ENCODE data around the gene PRICKLE4.

PRICKLE4 gene

GRCh38 chr6:41746107-41746506 is 34.5 kb upstream of the PRICKLE4 start:
- no peak overlapping the region for H2AFZ ChIP-seq
- H3K79me2 ChIP-seq = no peaks in the 10 kb centered on the region
- H3K9me3 ChIP-seq (ENCODE audit: control insufficient read depth, low read length) = no peaks in the 10 kb centered on the region
- H3K27me3 ChIP-seq (ENCODE audit: control insufficient read depth, insufficient read depth, low read length) = no peaks in the 10 kb centered on the region
- H3K4me3 ChIP-seq (ENCODE audit: low read depth, low read length) = no peak overlapping the region
- H3K9ac ChIP-seq = no peak overlapping the region
- no peak for TF ChIP-seq CTCF (IDR thresholded peaks at IDR 0.05)
- no peak overlapping the region for H3K4me2 ChIP-seq (ENCODE audit: low read length)
- H3K4me1 ChIP-seq = peaks cover 5% of the 10 kb centered on the region
- no peak overlapping the region for H3K27ac ChIP-seq
- H3K36me3 ChIP-seq (ENCODE audit: control insufficient read depth, insufficient read depth, low read length) = no peaks in the 10 kb centered on the region

GRCh38 chr6:41747256-41748101 is 33.1 kb upstream of the PRICKLE4 start, which contains the start of gene PGC:
TSS of gene PGC (minus strand) at chr6:41747397. CDS start at chr6:41747334, 63 bp downstream.
- no peak within 1 kb of the TSS for H3K4me3 ChIP-seq (ENCODE audit: low read depth, low read length)
- no peaks in the 10 kb centered on the region for H3K79me2 ChIP-seq
- H3K4me2 ChIP-seq (ENCODE audit: low read length) = no peak within 1 kb of the TSS
- H3K36me3 ChIP-seq (ENCODE audit: control insufficient read depth, insufficient read depth, low read length) = no peaks in the 10 kb centered on the region
- peaks cover 5% of the 10 kb centered on the region for H3K4me1 ChIP-seq
- no peaks in the 10 kb centered on the region for H3K27me3 ChIP-seq (ENCODE audit: control insufficient read depth, insufficient read depth, low read length)
- H2AFZ ChIP-seq = no peak within 1 kb of the TSS
- H3K27ac ChIP-seq = no peak within 1 kb of the TSS
- H3K9ac ChIP-seq = no peak within 1 kb of the TSS
- H3K9me3 ChIP-seq (ENCODE audit: control insufficient read depth, low read length) = no peaks in the 10 kb centered on the region
- TF ChIP-seq CTCF (IDR thresholded peaks at IDR 0.05) = no peak

- Histone ChIP-seq H3K9ac (no peak overlapping the region), H3K27me3 (ENCODE audit: control insufficient read depth, insufficient read depth, low read length) (no peaks in the 10 kb centered on the region), H3K79me2 (no peaks in the 10 kb centered on the region), H3K36me3 (ENCODE audit: control insufficient read depth, insufficient read depth, low read length) (no peaks in the 10 kb centered on the region), H3K9me3 (ENCODE audit: control insufficient read depth, low read length) (no peaks in the 10 kb centered on the region), H2AFZ (no peak overlapping the region), H3K4me3 (ENCODE audit: low read depth, low read length) (no peak overlapping the region), H3K27ac (no peak overlapping the region), H3K4me2 (ENCODE audit: low read length) (no peak overlapping the region), H3K4me1 (peaks cover 5% of the 10 kb centered on the region)
- TF ChIP-seq CTCF (IDR thresholded peaks at IDR 0.05) = no peak
Observed at GRCh38 chr6:41748102-41748477, 32.5 kb upstream of the PRICKLE4 start.

GRCh38 chr6:41748542-41748941 is 32.0 kb upstream of the PRICKLE4 start:
- no peak overlapping the region for H3K9ac ChIP-seq
- no peaks in the 10 kb centered on the region for H3K79me2 ChIP-seq
- no peak overlapping the region for H2AFZ ChIP-seq
- H3K9me3 ChIP-seq (ENCODE audit: control insufficient read depth, low read length) = no peaks in the 10 kb centered on the region
- H3K27me3 ChIP-seq (ENCODE audit: control insufficient read depth, insufficient read depth, low read length) = no peaks in the 10 kb centered on the region
- H3K27ac ChIP-seq = no peak overlapping the region
- H3K36me3 ChIP-seq (ENCODE audit: control insufficient read depth, insufficient read depth, low read length) = no peaks in the 10 kb centered on the region
- H3K4me2 ChIP-seq (ENCODE audit: low read length) = no peak overlapping the region
- H3K4me1 ChIP-seq = peaks cover 5% of the 10 kb centered on the region
- TF ChIP-seq CTCF (IDR thresholded peaks at IDR 0.05) = no peak
- no peak overlapping the region for H3K4me3 ChIP-seq (ENCODE audit: low read depth, low read length)

GRCh38 chr6:41750374-41750773 is 30.2 kb upstream of the PRICKLE4 start:
- peaks cover 5% of the 10 kb centered on the region for H3K4me1 ChIP-seq
- no peaks in the 10 kb centered on the region for H3K36me3 ChIP-seq (ENCODE audit: control insufficient read depth, insufficient read depth, low read length)
- no peak overlapping the region for H3K4me2 ChIP-seq (ENCODE audit: low read length)
- no peaks in the 10 kb centered on the region for H3K27me3 ChIP-seq (ENCODE audit: control insufficient read depth, insufficient read depth, low read length)
- no peak overlapping the region for H2AFZ ChIP-seq
- H3K27ac ChIP-seq = no peak overlapping the region
- no peaks in the 10 kb centered on the region for H3K9me3 ChIP-seq (ENCODE audit: control insufficient read depth, low read length)
- H3K4me3 ChIP-seq (ENCODE audit: low read depth, low read length) = no peak overlapping the region
- no peaks in the 10 kb centered on the region for H3K79me2 ChIP-seq
- H3K9ac ChIP-seq = no peak overlapping the region
- no peak for TF ChIP-seq CTCF (IDR thresholded peaks at IDR 0.05)
